ENCODE results near the gene UBE2E2.
"Not testable (repeated sequence)": the region's sequence is repeated elsewhere in the genome, so short reads cannot be mapped to it uniquely, and the experiment has no call there.

DNA sequence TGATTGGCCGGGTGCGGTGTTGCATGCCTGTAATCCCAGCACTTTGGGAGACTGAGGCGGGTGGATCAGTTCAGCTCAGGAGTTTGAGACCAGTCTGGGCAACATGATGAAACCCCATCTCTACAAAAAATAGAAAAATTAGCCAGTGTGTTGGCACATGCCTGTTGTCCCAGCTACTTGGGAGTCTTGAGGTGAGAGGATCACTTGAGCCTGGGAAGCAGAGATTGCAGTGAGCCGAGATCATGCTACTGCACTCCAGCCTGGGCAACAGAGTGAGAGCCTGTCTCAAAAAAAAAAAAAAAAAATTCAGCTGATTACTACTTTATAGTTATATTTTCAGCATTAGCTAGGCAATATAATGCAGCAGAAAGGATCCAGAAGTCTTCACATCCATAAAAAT, 133.7 kb downstream of the UBE2E2 start:
- TF ChIP-seq EP300, CTCF, POLR2A (IDR thresholded peaks at IDR 0.05): not testable (repeated sequence)

All from ovary (tissue), 3 donors.